Activated CD4-positive, alpha-beta memory T cell treated with anti-CD3 and anti-CD28 coated beads, Interleukin-2, amount 10 ng/mL, durations not matched to agents 7 days and 5 days (primary cell): ENCODE measurements around the gene KCTD10. TPM values are rescaled to one million over a fixed set of nuclear protein-coding genes. Genes with fewer than 3 reads are reported as not detected.
"Not testable (repeated sequence)": the region's sequence is repeated elsewhere in the genome, so short reads cannot be mapped to it uniquely, and the experiment has no call there.

ENCODE experiments used
- CTCF ChIA-PET: fragments of 350-600 bp; sonication (Branson Sonifier 250); formaldehyde crosslinking; loops from one replicate; lab custom pipeline; 2021; ENCODE audit warnings: antibody characterized with exemption, inconsistent platforms; lab: Charles Lee
- POLR2A ChIA-PET: fragments of 350-600 bp; sonication (Branson Sonifier 250); formaldehyde crosslinking; loops from one replicate; lab custom pipeline; 2021; ENCODE audit warnings: antibody characterized with exemption; lab: Charles Lee
- DNase-seq: peaks from one replicate; pipeline ENCODE4 v3.0.0-alpha.2; 2020
- H3K27ac Mint-ChIP-seq: one replicate; pipeline ENCODE4 v1.8.0; 2021; ENCODE audit warnings: mild to moderate bottlenecking, mixed read lengths
- H3K27me3 Mint-ChIP-seq: one replicate; pipeline ENCODE4 v1.8.0; 2021; ENCODE audit warnings: mixed read lengths
- H3K36me3 Mint-ChIP-seq: one replicate; pipeline ENCODE4 v1.8.0; 2021; ENCODE audit warnings: low read depth, mixed read lengths
- H3K4me1 Mint-ChIP-seq: one replicate; pipeline ENCODE4 v1.8.0; 2021; ENCODE audit warnings: mixed read lengths
- H3K4me3 Mint-ChIP-seq: one replicate; pipeline ENCODE4 v1.8.0; 2021; ENCODE audit warnings: mild to moderate bottlenecking, mixed read lengths
- H3K9me3 Mint-ChIP-seq: one replicate; pipeline ENCODE4 v1.8.0; 2021; ENCODE audit warnings: mixed read lengths
- total RNA-seq, 2 experiments: library from RNA; stranded (reverse); gene quantifications; one replicate each; pipeline ENCODE4 v1.2.3, GENCODE V29; 2021

KCTD10 gene
- total RNA-seq, 2 experiments from 2014 or later = 44.1 to 45.2 TPM

DNA sequence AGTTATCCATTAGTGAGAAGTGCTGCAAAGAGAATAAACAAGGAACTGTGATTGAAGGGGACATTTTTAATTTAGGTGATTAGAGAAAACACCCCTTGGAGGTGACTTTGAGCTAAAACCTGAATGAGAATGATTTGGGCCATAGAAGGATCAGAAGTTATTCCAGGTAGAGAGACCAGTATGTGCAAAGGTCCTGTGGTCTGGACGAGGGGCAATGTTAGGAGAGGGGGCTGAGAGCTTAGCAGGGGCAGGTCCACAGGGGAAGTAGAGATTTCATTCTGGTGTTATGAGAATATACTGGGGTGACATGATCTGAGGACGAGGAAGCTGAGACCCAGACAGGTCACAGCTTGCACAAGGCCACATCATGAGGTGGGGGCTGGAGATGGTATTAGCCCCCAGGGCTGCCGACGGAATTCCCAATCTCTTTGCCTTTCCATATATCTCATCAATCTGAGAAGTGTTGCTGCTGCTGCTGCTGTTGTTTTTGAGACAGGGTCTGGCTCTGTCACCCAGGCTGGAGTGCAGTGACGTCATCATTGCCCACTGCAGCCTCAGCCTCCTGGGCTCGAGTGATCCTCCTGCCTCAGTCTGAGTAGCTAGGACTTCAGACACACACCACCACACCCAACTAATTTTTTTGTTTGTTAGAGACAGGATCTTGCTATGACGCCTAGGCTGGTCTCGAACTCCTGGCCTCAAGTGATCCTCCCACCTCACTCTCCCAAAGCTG is 55.6 kb downstream of the KCTD10 start:
- H3K36me3 Mint-ChIP-seq = no peaks in the 10 kb centered on the region
- no peak overlapping the region for H3K27ac Mint-ChIP-seq
- no peak for DNase-seq
- peaks cover 20% of the 10 kb centered on the region for H3K27me3 Mint-ChIP-seq
- H3K4me3 Mint-ChIP-seq = no peak overlapping the region
- peaks cover 3% of the 10 kb centered on the region for H3K9me3 Mint-ChIP-seq
- H3K4me1 Mint-ChIP-seq = no peaks in the 10 kb centered on the region
- POLR2A ChIA-PET = no interaction called here
- CTCF ChIA-PET = interaction anchor here (1.2 to 3.7 kb wide), 3 partner anchors 12 to 353 kb away, joined by 3 to 16 read pairs (median 3); no protein-coding TSS in a partner anchor

DNA sequence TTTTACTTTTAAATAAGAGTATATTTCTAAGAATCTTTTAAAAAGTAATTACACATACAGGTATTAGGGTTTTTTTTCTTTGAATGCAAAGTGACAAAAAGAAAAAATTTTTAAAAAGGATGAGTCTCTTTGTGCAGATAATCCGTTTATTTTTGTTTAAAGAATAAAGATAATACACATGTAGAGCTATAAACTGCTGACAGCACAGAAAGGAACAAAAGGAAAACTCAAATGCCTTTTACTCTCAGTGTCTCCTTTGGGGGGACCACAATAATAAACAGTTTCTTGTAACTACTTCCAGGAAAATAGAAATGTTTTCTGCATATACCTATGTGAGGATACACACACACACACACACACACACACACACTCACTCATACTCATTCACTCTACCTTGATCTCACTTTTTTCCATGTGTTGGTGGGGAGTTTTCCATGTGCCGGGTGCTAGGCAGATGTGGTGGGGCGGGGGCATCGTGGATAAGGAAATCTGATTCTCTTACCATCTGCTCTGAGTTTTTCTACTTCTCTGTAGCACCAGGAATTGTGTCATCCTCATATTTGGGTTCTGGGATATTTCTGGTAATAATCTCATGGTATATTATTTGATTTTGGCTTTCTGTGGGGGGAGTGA is 58.1 kb downstream of the KCTD10 start:
- CTCF ChIA-PET = interaction anchor here (1.4 kb wide), 1 partner anchor 9 kb away, joined by 5 read pairs; no protein-coding TSS in a partner anchor
- peaks cover 20% of the 10 kb centered on the region for H3K27me3 Mint-ChIP-seq
- no peak overlapping the region for H3K27ac Mint-ChIP-seq
- H3K4me1 Mint-ChIP-seq = no peaks in the 10 kb centered on the region
- POLR2A ChIA-PET = no interaction called here
- H3K9me3 Mint-ChIP-seq = peaks cover 3% of the 10 kb centered on the region
- DNase-seq = no peak
- H3K4me3 Mint-ChIP-seq = no peak overlapping the region
- H3K36me3 Mint-ChIP-seq = no peaks in the 10 kb centered on the region

DNA sequence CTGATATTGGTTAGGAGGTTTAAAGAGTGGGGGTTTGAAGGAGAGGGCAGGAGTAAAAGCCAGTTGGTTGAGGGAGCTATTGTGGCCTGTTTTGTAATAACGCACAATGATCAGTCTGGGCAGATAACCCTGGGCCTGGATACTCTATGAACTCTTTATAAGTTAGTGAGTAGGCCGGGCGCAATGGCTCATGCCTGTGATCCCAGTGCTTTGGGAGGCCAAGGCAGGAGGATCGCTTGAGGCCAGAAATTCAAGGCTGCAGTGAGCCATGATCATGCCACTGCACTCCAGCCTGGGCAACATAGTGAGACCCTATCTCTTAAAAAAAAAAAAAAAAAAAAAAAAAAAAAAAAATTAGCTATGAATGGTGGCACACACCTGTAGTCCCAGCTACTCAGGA is 71.0 kb downstream of the KCTD10 start:
- POLR2A ChIA-PET, H3K4me3 Mint-ChIP-seq: not testable (repeated sequence)

DNA sequence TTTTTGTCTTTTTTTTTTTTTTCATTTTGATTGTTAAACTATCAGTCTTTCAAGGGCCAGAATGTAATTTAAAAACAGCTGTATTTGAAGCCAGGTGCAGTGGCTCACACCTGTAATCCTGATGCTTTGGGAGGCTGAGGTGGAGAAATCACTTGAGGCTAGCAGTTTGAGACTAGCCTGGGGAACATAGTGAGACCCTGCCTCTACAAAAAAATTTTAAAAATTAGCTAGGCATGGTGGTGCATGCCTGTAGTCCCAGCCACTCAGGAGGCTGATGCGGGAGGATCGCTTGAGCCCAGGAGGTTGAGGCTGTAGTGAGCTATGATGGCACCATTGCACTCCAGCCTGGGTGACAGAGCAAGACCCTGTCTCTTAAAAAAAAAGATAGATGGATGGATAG is 72.3 kb downstream of the KCTD10 start:
- CTCF ChIA-PET = interaction anchor here (0.6 kb wide), 1 partner anchor 9 kb away, joined by 3 read pairs; no protein-coding TSS in a partner anchor
- H3K9me3 Mint-ChIP-seq, H3K27ac Mint-ChIP-seq, H3K4me3 Mint-ChIP-seq, H3K4me1 Mint-ChIP-seq, POLR2A ChIA-PET, H3K36me3 Mint-ChIP-seq, DNase-seq: not testable (repeated sequence)
- H3K27me3 Mint-ChIP-seq = peaks cover 40% of the 10 kb centered on the region

More for the DNA sequence above, 71.0 kb downstream of the KCTD10 start:
- H3K27ac Mint-ChIP-seq, DNase-seq, H3K9me3 Mint-ChIP-seq, H3K4me1 Mint-ChIP-seq, H3K36me3 Mint-ChIP-seq: not testable (repeated sequence)
- H3K27me3 Mint-ChIP-seq = peaks cover 33% of the 10 kb centered on the region
- CTCF ChIA-PET = interaction anchor here (0.7 kb wide), 1 partner anchor 282 kb away, joined by 4 read pairs; no protein-coding TSS in a partner anchor

Other genes with a start within 250 kb of the KCTD10 start
- gene FOXN4, start 168.0 kb downstream of the KCTD10 start, total RNA-seq = not detected
- not detected for gene MYO1H, start 129.4 kb downstream of the KCTD10 start, total RNA-seq
- 10 to 100 TPM; 35.2 to 37.5 TPM for gene UBE3B, start 334 bp upstream of the KCTD10 start, total RNA-seq
- gene MMAB, start 96.2 kb upstream of the KCTD10 start, total RNA-seq = 10 to 100 TPM; 36.0 to 38.0 TPM
- gene MVK, start 96.5 kb upstream of the KCTD10 start, total RNA-seq = 10 to 100 TPM; 22.1 to 26.3 TPM
- gene FAM222A, start 236.5 kb upstream of the KCTD10 start, total RNA-seq = under 1 TPM; 0.28 to 0.43 TPM